HG03025 (cell line): ENCODE data around the gene LDLRAD3.

Source experiments
- ATAC-seq: cut with Tn5 transposase; IDR thresholded peaks from one replicate; pipeline ENCODE4 v1.9.1; 2021; ENCODE audit warnings: mild to moderate bottlenecking, moderate library complexity; ENCODE audit not compliant: unreplicated experiment, low FRiP score

Gene LDLRAD3

GRCh38 chr11:36013950-36014897, 70.4 kb downstream of the LDLRAD3 start:
- ATAC-seq: no peak

- ATAC-seq: no peak
These were observed 71.2 kb downstream of the LDLRAD3 start for GRCh38 chr11:36014898-36015665.

- ATAC-seq: no peak
These were observed 71.9 kb downstream of the LDLRAD3 start for GRCh38 chr11:36015799-36016198.

DNA sequence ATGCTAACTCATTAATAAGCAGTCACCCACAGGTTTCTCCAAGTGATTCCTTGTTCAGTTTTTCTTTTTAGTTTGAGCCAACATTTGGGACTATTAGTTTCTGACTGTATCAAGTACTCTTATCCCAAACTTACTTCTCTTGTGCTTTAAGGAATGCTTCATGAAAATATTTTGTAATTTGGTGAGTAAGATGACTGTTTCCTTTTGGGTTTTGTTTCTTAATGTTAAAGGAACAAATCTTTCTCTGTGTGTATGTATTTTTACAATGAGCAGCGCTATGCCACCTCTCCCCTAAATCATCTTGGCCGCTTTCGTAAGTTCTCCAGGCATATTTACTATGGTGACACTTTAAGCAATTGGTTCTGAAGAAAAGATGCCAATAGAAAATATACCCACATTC, 72.4 kb downstream of the LDLRAD3 start:
- no peak for ATAC-seq

DNA sequence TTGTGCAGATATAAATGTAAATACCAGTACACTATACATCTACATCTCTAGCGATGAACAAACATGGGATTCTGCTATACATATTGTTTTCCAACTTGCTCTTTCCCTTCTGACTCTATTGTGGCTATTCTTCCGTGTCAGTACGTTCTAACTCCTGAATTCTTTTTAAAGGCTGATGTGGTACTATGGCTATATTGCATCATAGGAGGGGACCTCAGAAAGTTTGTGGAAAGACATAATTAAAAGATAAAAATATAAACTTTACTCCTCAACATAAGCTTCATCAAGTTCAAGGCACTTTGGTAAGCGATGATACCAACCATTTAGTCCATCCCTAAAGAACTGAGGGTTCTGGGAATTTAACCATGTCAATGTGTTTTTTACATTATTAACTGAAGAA, 72.8 kb downstream of the LDLRAD3 start:
- ATAC-seq: no peak

GRCh38 chr11:36019005-36019596, 75.2 kb downstream of the LDLRAD3 start:
- ATAC-seq: no peak

DNA sequence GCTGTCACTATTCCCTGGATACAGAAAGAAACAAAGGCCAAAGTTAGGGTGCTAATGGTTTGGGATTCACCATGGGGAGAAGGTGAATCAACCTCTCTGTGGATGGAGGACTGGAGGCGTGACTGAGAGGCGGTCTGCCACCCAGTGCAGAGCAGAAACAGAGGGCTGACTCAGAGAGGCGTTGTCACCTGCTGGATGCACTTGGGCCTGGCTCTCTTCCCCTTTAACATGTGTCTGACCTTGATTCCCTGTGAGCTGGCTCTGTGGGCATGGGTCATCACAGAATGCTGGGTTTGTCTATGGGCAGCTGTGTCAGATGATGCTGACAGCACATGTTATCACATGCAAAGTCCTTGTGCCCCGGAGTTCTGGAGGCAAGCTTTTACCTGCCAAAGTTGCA, 75.9 kb downstream of the LDLRAD3 start:
- ATAC-seq: no peak

DNA sequence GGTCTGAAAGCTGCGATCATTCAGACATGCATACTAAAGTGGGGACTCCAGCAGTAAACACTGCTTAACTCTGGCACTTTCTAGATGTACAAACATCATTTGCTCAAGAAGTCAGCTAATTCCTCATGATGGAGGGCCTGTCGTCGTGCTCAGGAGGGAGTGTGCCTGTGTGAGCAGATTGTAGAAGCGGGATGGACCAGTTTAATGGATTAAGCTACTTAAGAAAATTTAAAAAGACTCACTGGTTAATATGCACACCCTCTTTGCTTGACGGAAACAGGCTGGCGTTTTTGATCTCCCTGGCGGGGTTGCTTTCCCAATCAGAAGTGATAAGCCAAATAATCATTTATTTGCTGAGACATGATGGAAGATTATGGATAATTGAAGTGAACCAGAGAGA, 79.0 kb downstream of the LDLRAD3 start:
- ATAC-seq: no peak

- no peak for ATAC-seq
These were observed 80.1 kb downstream of the LDLRAD3 start for GRCh38 chr11:36023922-36024321.

GRCh38 chr11:36024716-36025115, 80.9 kb downstream of the LDLRAD3 start:
- no peak for ATAC-seq

DNA sequence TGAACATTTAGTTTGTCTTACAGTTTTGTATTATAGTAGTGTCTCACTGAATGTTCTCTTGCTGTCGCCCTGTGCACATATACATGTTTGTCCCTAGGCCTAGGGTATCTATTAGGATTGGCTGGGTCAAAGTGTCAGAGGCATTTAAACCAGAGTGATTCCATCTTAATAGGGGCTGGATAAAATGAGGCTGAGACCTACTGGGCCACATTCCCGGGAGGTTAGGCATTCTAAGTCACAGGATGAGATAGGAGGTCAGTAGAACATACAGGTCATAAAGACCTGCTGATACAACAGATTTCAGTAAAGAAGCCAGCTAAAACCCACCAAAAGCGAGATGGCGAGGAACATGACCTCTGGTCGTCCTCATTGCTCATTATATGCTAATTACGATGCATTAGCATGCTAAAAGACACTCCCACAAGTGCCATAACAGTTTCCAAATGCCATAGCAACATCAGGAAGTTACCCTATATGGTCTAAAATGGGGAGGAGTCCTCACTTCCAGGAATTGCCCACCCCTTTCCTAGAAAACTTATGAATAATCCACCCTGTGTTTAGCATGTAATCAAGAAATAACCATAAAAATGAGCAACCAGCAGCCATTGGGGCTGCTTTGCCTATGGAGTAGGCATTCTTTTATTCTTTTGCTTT, 82.6 kb downstream of the LDLRAD3 start:
- ATAC-seq: no peak

- no peak for ATAC-seq
These were observed 83.9 kb downstream of the LDLRAD3 start for GRCh38 chr11:36027731-36028130.

DNA sequence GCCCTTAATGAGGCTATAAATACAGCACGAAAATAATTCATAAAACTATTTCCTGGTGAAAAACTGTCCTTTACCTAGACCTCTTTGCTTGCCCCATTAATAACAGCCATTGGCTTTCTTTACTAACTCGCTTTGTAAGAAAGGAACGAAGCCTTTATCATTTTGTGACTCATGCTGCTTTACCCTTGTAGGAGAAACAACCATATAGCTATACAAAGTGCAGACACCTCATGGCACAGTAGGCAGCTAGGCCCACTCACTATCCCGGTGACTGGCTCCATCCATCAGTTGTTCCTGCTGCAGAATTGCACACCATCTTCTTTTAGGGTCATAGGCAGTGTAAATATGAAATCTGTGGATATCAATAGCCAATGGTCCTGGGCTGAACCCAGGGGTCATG, 85.8 kb downstream of the LDLRAD3 start:
- ATAC-seq: no peak

- ATAC-seq: no peak
These were observed 86.9 kb downstream of the LDLRAD3 start for GRCh38 chr11:36030731-36031281.

DNA sequence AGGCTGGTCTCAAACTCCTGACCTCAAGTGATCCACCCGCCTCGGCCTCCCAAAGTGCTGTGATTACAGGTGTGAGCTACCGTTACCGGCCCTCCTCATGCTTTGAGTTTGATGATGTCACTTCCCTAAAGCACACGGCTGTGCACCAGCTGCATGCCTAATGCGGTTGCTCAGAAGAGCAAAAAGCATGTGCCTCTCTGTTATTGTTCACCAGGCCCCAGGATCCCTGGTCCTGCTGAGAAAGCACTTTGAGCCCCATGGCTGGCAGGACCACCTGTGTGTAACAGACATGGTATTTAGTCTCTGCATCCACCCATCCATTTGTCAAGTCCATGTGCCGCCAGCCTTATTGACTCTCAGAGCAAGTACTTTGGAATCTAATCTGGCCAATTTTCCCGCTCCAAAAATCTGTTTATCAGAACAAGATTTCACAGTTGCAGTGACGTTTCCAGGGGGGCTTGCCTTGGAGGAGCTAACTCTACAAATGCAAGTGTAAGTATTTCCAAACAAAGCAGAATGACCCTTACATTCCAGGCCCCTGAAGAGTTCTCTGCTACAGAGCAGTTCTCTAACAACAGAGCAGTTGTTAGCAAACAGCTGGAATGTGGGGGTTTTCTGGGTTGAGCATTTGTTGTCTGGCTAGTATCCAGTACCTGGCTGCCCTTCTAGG, 89.4 kb downstream of the LDLRAD3 start:
- no peak for ATAC-seq

GRCh38 chr11:36033936-36034335, 90.1 kb downstream of the LDLRAD3 start:
- ATAC-seq: no peak

GRCh38 chr11:36034551-36035331, 90.9 kb downstream of the LDLRAD3 start:
- no peak for ATAC-seq

GRCh38 chr11:36035454-36035853, 91.6 kb downstream of the LDLRAD3 start:
- ATAC-seq: no peak

GRCh38 chr11:36035999-36036398, 92.1 kb downstream of the LDLRAD3 start:
- no peak for ATAC-seq
